H1 (cell line): ENCODE measurements around the gene PRDX2. TPM values are rescaled to one million over a fixed set of nuclear protein-coding genes. Genes with fewer than 3 reads are reported as not detected.

Experiments
- CTCF ChIA-PET: fragments of 300-600 bp; sonication (Branson Sonifier 250); formaldehyde crosslinking; loops from one replicate; lab custom pipeline; 2021; ENCODE audit not compliant: partially characterized antibody; lab: Charles Lee
- POLR2A ChIA-PET: fragments of 300-600 bp; sonication (Branson Sonifier 250); formaldehyde crosslinking; loops from one replicate; lab custom pipeline; 2021; ENCODE audit warnings: inconsistent platforms; ENCODE audit not compliant: partially characterized antibody; lab: Charles Lee
- DNase-seq, 2 experiments: peaks; one replicate each; pipeline versions ENCODE4 v3.0.0 to v3.0.0-alpha.2; 2010 to 2022; ENCODE audit warnings: low spot score in 2 of 2, low read depth in 1 of 2, mixed read lengths in 1 of 2
- FAIRE-seq: peaks from 2 replicates; lab custom pipeline; 2011; peaks lifted over from hg19 to GRCh38; lab: Jason Lieb, UNC
- H2AFZ ChIP-seq: 2 replicates; pipeline ENCODE4 v1.8.1; 2012; ENCODE audit warnings: low read length, inconsistent platforms
- H2AK5ac ChIP-seq: 2 replicates; pipeline ENCODE4 v1.6.1; 2013; ENCODE audit warnings: low read depth, low read length
- H2BK120ac ChIP-seq: replicated peaks from 2 replicates; pipeline ENCODE3; 2013; ENCODE audit warnings: low read depth, low read length, inconsistent platforms
- H2BK12ac ChIP-seq: 2 replicates; pipeline ENCODE4 v1.6.1; 2013; ENCODE audit warnings: low read depth, low read length
- H2BK15ac ChIP-seq: 2 replicates; pipeline ENCODE4 v1.6.1; 2013; ENCODE audit warnings: low read length
- H2BK20ac ChIP-seq: 2 replicates; pipeline ENCODE4 v1.6.1; 2013; ENCODE audit warnings: low read length
- H2BK5ac ChIP-seq: 2 replicates; pipeline ENCODE4 v1.6.1; 2013; ENCODE audit warnings: low read depth, low read length
- H3K14ac ChIP-seq: 2 replicates; pipeline ENCODE4 v1.6.1; 2013; ENCODE audit warnings: inconsistent platforms; ENCODE audit not compliant: insufficient read length
- H3K18ac ChIP-seq: 2 replicates; pipeline ENCODE4 v1.6.1; 2013; ENCODE audit warnings: low read length; ENCODE audit errors: extremely low read depth
- H3K23ac ChIP-seq: 2 replicates; pipeline ENCODE4 v1.6.1; 2013; ENCODE audit warnings: inconsistent platforms; ENCODE audit not compliant: insufficient read length
- H3K23me2 ChIP-seq: 2 replicates; pipeline ENCODE4 v1.6.1; 2013; ENCODE audit warnings: low read depth, low read length
- H3K27ac ChIP-seq: 2 replicates; pipeline ENCODE4 v1.6.1; 2011; ENCODE audit warnings: low read depth, low read length, inconsistent platforms
- H3K27me3 ChIP-seq, 4 experiments: replicated peaks in 1 of 4; 1 replicate in 1 of 4; 2 replicates in 3 of 4; pipeline versions ENCODE4 v1.6.1 to v1.8.1; 2011 to 2013; ENCODE audit warnings: low read length in 3 of 4, mild to moderate bottlenecking in 3 of 4, inconsistent platforms in 2 of 4, mixed read lengths in 2 of 4, moderate library complexity in 1 of 4; ENCODE audit not compliant: control insufficient read depth in 3 of 4, insufficient read depth in 3 of 4; ENCODE audit errors: extremely low read depth in 1 of 4
- H3K36me3 ChIP-seq, 4 experiments: 2 replicates each; pipeline versions ENCODE4 v1.6.1 to v1.8.1; 2011 to 2013; ENCODE audit warnings: mild to moderate bottlenecking in 4 of 4, low read length in 3 of 4, moderate library complexity in 2 of 4, control low read depth in 1 of 4, inconsistent platforms in 1 of 4; ENCODE audit not compliant: insufficient read depth in 4 of 4, control insufficient read depth in 2 of 4
- H3K4ac ChIP-seq: replicated peaks from 2 replicates; pipeline ENCODE3; 2013; ENCODE audit warnings: low read length, low read depth, mixed read lengths, inconsistent platforms; ENCODE audit not compliant: insufficient read length
- H3K4me1 ChIP-seq, 4 experiments: replicated peaks in 1 of 4; 1 replicate in 1 of 4; 2 replicates in 3 of 4; pipeline versions ENCODE4 v1.6.1 to v1.8.1; 2011 to 2013; ENCODE audit warnings: low read length in 3 of 4, inconsistent platforms in 2 of 4, mixed read lengths in 1 of 4; ENCODE audit not compliant: insufficient read depth in 4 of 4, control insufficient read depth in 3 of 4
- H3K4me2 ChIP-seq, 2 experiments: 2 replicates each; pipeline versions ENCODE4 v1.6.1 to v1.8.1; 2011 to 2013; ENCODE audit warnings: low read depth in 2 of 2, low read length in 2 of 2, control low read depth in 1 of 2, inconsistent platforms in 1 of 2, mild to moderate bottlenecking in 1 of 2; ENCODE audit not compliant: insufficient read depth in 1 of 2
- H3K4me3 ChIP-seq, 4 experiments: fragments of 200-600, 300-600 bp in 1 of 4; sonication (generic), shearing (Covaris generic), sonication (Bioruptor Twin) in 1 of 4; 2 replicates each; pipeline versions ENCODE4 v1.5.1 to v1.8.1; 2011 to 2016; ENCODE audit warnings: low read length in 4 of 4, low read depth in 3 of 4, control low read depth in 2 of 4, inconsistent platforms in 2 of 4, mild to moderate bottlenecking in 2 of 4, mixed read lengths in 1 of 4, moderate library complexity in 1 of 4; ENCODE audit not compliant: insufficient read depth in 2 of 4; ENCODE audit errors: extremely low read depth in 1 of 4
- H3K56ac ChIP-seq: replicated peaks from 2 replicates; pipeline ENCODE3; 2013; ENCODE audit warnings: low read depth, mild to moderate bottlenecking, mixed read lengths, low read length, inconsistent platforms; ENCODE audit not compliant: insufficient read length
- H3K79me1 ChIP-seq: 2 replicates; pipeline ENCODE4 v1.6.1; 2013; ENCODE audit warnings: low read depth, low read length, control low read depth
- H3K79me2 ChIP-seq, 2 experiments: 2 replicates each; pipeline versions ENCODE4 v1.6.1 to v1.8.1; 2012 to 2013; ENCODE audit warnings: low read length in 2 of 2, mild to moderate bottlenecking in 2 of 2, inconsistent platforms in 1 of 2; ENCODE audit not compliant: insufficient read depth in 2 of 2, control insufficient read depth in 1 of 2
- H3K9ac ChIP-seq, 4 experiments: replicated peaks in 1 of 4; 1 replicate in 1 of 4; 2 replicates in 3 of 4; pipeline versions ENCODE4 v1.6.1 to v1.8.1; 2011 to 2013; ENCODE audit warnings: low read depth in 3 of 4, low read length in 3 of 4, control low read depth in 2 of 4, mild to moderate bottlenecking in 2 of 4, moderate library complexity in 2 of 4, inconsistent platforms in 1 of 4; ENCODE audit errors: extremely low read depth in 1 of 4
- H3K9me3 ChIP-seq, 2 experiments: 2 replicates each; pipeline versions ENCODE4 v1.6.1 to v1.8.1; 2012 to 2013; ENCODE audit warnings: mild to moderate bottlenecking in 2 of 2, moderate library complexity in 2 of 2, control low read depth in 1 of 2, inconsistent platforms in 1 of 2, low read depth in 1 of 2, low read length in 1 of 2, mixed read lengths in 1 of 2; ENCODE audit not compliant: insufficient read depth in 2 of 2
- H4K20me1 ChIP-seq, 2 experiments: replicated peaks in 1 of 2; 2 replicates each; pipeline versions ENCODE3 to v1.8.1; 2011 to 2013; ENCODE audit warnings: inconsistent platforms in 2 of 2, low read length in 2 of 2, mild to moderate bottlenecking in 1 of 2; ENCODE audit not compliant: insufficient read depth in 2 of 2, control insufficient read depth in 1 of 2
- H4K5ac ChIP-seq: 2 replicates; pipeline ENCODE4 v1.6.1; 2013; ENCODE audit warnings: low read length, low read depth, mixed read lengths, inconsistent platforms; ENCODE audit not compliant: insufficient read length
- H4K8ac ChIP-seq: 2 replicates; pipeline ENCODE4 v1.8.0; 2013; ENCODE audit warnings: mild to moderate bottlenecking, moderate library complexity, low read length, inconsistent platforms; ENCODE audit not compliant: insufficient read depth; ENCODE audit errors: extremely low read depth
- H4K91ac ChIP-seq: replicated peaks from 2 replicates; pipeline ENCODE3; 2013; ENCODE audit warnings: low read length, mixed read lengths, inconsistent platforms; ENCODE audit not compliant: insufficient read length
- ATF3 ChIP-seq: IDR thresholded peaks from 2 replicates; pipeline ENCODE4 v1.6.1; 2011; ENCODE audit warnings: low read depth, mild to moderate bottlenecking, low read length; ENCODE audit not compliant: insufficient read depth
- GTF2F1 ChIP-seq: IDR thresholded peaks from 2 replicates; pipeline ENCODE4 v1.6.1; 2012; ENCODE audit warnings: low read depth, low read length, improper control_type of control experiment, borderline replicate concordance
- WGBS, 2 experiments: shearing (Covaris generic) in 1 of 2; methylation state at CpG; one replicate each; pipeline versions ENCODE4 v1.1.6 to v1.1.7; 2013 to 2015; ENCODE audit warnings: low lambda C conversion rate in 2 of 2, mixed read lengths in 2 of 2, inconsistent platforms in 1 of 2, low coverage in 1 of 2, missing lambda C conversion rate in 1 of 2; ENCODE audit not compliant: insufficient replicate concordance in 2 of 2, insufficient coverage in 1 of 2, insufficient read length in 1 of 2; ENCODE audit errors: extremely low coverage in 1 of 2, missing lambda C conversion rate in 1 of 2; 5-methylcytosine and 5-hydroxymethylcytosine counted together
- polyA plus RNA-seq, 7 experiments: library from polyadenylated mRNA; depleted of rRNA in 3 of 7; stranded (reverse) in 5 of 7; unstranded in 2 of 7; fragments of >200 nt in 5 of 7; fragments of 200-250 nt in 2 of 7; gene quantifications; 1 replicate in 5 of 7; 2 replicates in 1 of 7; 4 replicates in 1 of 7; pipeline versions ENCODE4 v1.2.1 to v1.2.3, GENCODE V29; 2011 to 2013; ENCODE audit warnings: missing spikeins in 2 of 7, mixed read lengths in 2 of 7
- total RNA-seq: library from RNA; stranded (reverse); fragmentation: NEBNext Ultra II Directional; extraction: Animal tissue kit (Norgen Biotek cat#: 25700); gene quantifications from 2 replicates; pipeline ENCODE4 v1.2.1, GENCODE V29; 2021

The PRDX2 gene
- total and polyA plus RNA-seq, 2 of the 8 experiments (the other 6 are each of a cell fraction or from before 2014, with no cell fraction given), result 380 to 748 TPM

- Histone ChIP-seq H3K23me2 (peaks cover 7% of the 10 kb centered on the region; the same call in 1 of the 2 replicates), H3K4ac (no peak overlapping the region), H2BK120ac (no peak overlapping the region), H3K4me2 (no peak overlapping the region), H2BK12ac (no peak overlapping the region), H4K20me1 (peaks cover 0 to 3% of the 10 kb centered on the region in 2 experiments), H3K56ac (no peak overlapping the region), H3K9ac (no peak overlapping the region), H3K18ac (no peak overlapping the region), H2AK5ac (no peak overlapping the region), H2BK5ac (no peak overlapping the region), H3K79me2 (no peaks in the 10 kb centered on the region), H3K79me1 (no peaks in the 10 kb centered on the region), H3K23ac (no peak overlapping the region), H3K14ac (no peak overlapping the region), H2AFZ (no peak overlapping the region), H3K9me3 (no peaks in the 10 kb centered on the region), H3K4me1 (peaks cover 2 to 15% (median 8%) of the 10 kb centered on the region in 4 experiments), H3K4me3 (no peak overlapping the region), H3K27me3 (no peaks in the 10 kb centered on the region), H3K27ac (no peak overlapping the region), H4K91ac (no peak overlapping the region), H3K36me3 (peaks cover 0 to 17% (median 7%) of the 10 kb centered on the region in 4 experiments; a peak in 7 of 8 replicates), H4K5ac (no peak overlapping the region), H2BK15ac (no peak overlapping the region), H2BK20ac (no peak overlapping the region), H4K8ac (no peak overlapping the region; the same call in 1 of the 2 replicates)
- CTCF ChIA-PET, result interaction anchor here (1.2 to 11.2 kb wide), 6 partner anchors 9 to 67 kb away, joined by 3 to 137 read pairs (median 6); no protein-coding TSS in a partner anchor
- TF ChIP-seq GTF2F1 (no peak), ATF3 (no peak)
- no peak for FAIRE-seq
- 92% methylated on average over 4 of the region's 4 CpGs; no CpG with 5 or more reads in 1 of the 2 experiments for WGBS, 2 experiments
- POLR2A ChIA-PET, result interaction anchor here (3.1 to 16.6 kb wide), 4 partner anchors 12 to 38 kb away, joined by 8 to 317 read pairs (median 11); partner anchors contain the start of genes JUNB, PRDX2, THSD8 and TRIR
- no peak for DNase-seq
These were observed 29.3 kb downstream of the PRDX2 start for GRCh38 chr19:12772323-12772722.
